ENCODE results near the gene IMMP2L.

The IMMP2L gene

GRCh38 chr7:111521660-111522059 is 40.6 kb downstream of the IMMP2L start:
- Histone ChIP-seq H4K20me1 (ENCODE audit: low read depth, low read length) (no peaks in the 10 kb centered on the region), H3K79me2 (ENCODE audit: insufficient read depth, low read length) (no peaks in the 10 kb centered on the region), H3K4me3 (ENCODE audit: insufficient read depth, low read length, poor library complexity, severe bottlenecking) (no peak overlapping the region)

GRCh38 chr7:111518264-111518663 is 44.0 kb downstream of the IMMP2L start:
- peaks cover 19% of the 10 kb centered on the region; the same call in 1 of the 2 replicates for H3K36me3 ChIP-seq (ENCODE audit: low read length)
- no peak overlapping the region for H3K4me3 ChIP-seq (ENCODE audit: insufficient read depth, low read length, poor library complexity, severe bottlenecking)
- H3F3A ChIP-seq (ENCODE audit: insufficient read depth): no peaks in the 10 kb centered on the region
- no peak overlapping the region for H2AFZ ChIP-seq (ENCODE audit: low read depth, low read length, severe bottlenecking)
- H4K20me1 ChIP-seq (ENCODE audit: low read depth, low read length): no peaks in the 10 kb centered on the region
- TF ChIP-seq, protein P1, sequence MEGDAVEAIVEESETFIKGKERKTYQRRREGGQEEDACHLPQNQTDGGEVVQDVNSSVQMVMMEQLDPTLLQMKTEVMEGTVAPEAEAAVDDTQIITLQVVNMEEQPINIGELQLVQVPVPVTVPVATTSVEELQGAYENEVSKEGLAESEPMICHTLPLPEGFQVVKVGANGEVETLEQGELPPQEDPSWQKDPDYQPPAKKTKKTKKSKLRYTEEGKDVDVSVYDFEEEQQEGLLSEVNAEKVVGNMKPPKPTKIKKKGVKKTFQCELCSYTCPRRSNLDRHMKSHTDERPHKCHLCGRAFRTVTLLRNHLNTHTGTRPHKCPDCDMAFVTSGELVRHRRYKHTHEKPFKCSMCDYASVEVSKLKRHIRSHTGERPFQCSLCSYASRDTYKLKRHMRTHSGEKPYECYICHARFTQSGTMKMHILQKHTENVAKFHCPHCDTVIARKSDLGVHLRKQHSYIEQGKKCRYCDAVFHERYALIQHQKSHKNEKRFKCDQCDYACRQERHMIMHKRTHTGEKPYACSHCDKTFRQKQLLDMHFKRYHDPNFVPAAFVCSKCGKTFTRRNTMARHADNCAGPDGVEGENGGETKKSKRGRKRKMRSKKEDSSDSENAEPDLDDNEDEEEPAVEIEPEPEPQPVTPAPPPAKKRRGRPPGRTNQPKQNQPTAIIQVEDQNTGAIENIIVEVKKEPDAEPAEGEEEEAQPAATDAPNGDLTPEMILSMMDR (IDR thresholded peaks at IDR 0.05; ENCODE audit: insufficient read depth, low read length, poor library complexity, severe bottlenecking): no peak
- TF ChIP-seq EZH2phosphoT487 (conservative IDR thresholded peaks at IDR 0.05; ENCODE audit: low read length): no peak
- H3K9me2 ChIP-seq (replicated peaks; ENCODE audit: insufficient read depth, low read length): no peaks in the 10 kb centered on the region
- H3K27me3 ChIP-seq (ENCODE audit: low read length): no peaks in the 10 kb centered on the region
- no peak overlapping the region for H3K9ac ChIP-seq (ENCODE audit: low read length)
- no peak overlapping the region for H3K4me2 ChIP-seq (ENCODE audit: low read depth, low read length, poor library complexity, severe bottlenecking)
- no peak overlapping the region for H3K27ac ChIP-seq (ENCODE audit: low read depth, low read length)
- H3K9me3 ChIP-seq (ENCODE audit: insufficient read depth, low read length): no peaks in the 10 kb centered on the region
- no peaks in the 10 kb centered on the region for H3K79me2 ChIP-seq (ENCODE audit: insufficient read depth, low read length)

More at GRCh38 chr7:111521660-111522059, 40.6 kb downstream of the IMMP2L start:
- H3K27me3 ChIP-seq (ENCODE audit: low read length): no peaks in the 10 kb centered on the region
- H3K9me3 ChIP-seq (ENCODE audit: insufficient read depth, low read length): no peaks in the 10 kb centered on the region
- H3K4me2 ChIP-seq (ENCODE audit: low read depth, low read length, poor library complexity, severe bottlenecking): no peak overlapping the region
- H3K9me2 ChIP-seq (replicated peaks; ENCODE audit: insufficient read depth, low read length): no peaks in the 10 kb centered on the region
- no peak overlapping the region for H2AFZ ChIP-seq (ENCODE audit: low read depth, low read length, severe bottlenecking)
- peaks cover 19% of the 10 kb centered on the region; the same call in 1 of the 2 replicates for H3K36me3 ChIP-seq (ENCODE audit: low read length)
- H3F3A ChIP-seq (ENCODE audit: insufficient read depth): no peaks in the 10 kb centered on the region
- TF ChIP-seq, protein P1 (IDR thresholded peaks at IDR 0.05; ENCODE audit: insufficient read depth, low read length, poor library complexity, severe bottlenecking): no peak
- no peak for TF ChIP-seq EZH2phosphoT487 (conservative IDR thresholded peaks at IDR 0.05; ENCODE audit: low read length)
- H3K9ac ChIP-seq (ENCODE audit: low read length): no peak overlapping the region
- H3K27ac ChIP-seq (ENCODE audit: low read depth, low read length): no peak overlapping the region

DNA sequence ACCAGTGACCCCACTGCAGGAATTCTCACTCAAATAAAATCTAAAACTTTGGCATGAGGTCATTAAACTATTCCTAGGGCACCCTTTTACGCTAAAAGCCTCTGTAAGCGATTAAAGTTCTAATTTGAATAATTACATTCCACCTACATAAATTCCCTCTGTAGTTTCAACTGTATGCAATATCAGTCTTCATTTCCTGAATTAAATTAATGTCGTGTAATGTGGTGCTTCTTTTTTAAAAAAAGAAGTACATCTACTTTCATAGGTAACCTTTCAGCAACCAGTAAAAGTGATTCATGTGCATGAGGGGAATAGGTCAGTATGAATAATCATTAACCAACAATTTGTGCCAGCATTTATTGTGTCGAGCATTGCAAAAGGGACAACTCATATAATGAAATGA is 44.7 kb downstream of the IMMP2L start:
- Histone ChIP-seq H3K4me3 (ENCODE audit: insufficient read depth, low read length, poor library complexity, severe bottlenecking) (no peak overlapping the region), H3K9me3 (ENCODE audit: insufficient read depth, low read length) (no peaks in the 10 kb centered on the region), H3K9me2 (replicated peaks; ENCODE audit: insufficient read depth, low read length) (no peaks in the 10 kb centered on the region), H3F3A (ENCODE audit: insufficient read depth) (no peaks in the 10 kb centered on the region), H3K4me2 (ENCODE audit: low read depth, low read length, poor library complexity, severe bottlenecking) (no peak overlapping the region), H3K79me2 (ENCODE audit: insufficient read depth, low read length) (no peaks in the 10 kb centered on the region), H3K9ac (ENCODE audit: low read length) (no peak overlapping the region), H3K36me3 (ENCODE audit: low read length) (peaks cover 19% of the 10 kb centered on the region; the same call in 1 of the 2 replicates), H3K27me3 (ENCODE audit: low read length) (no peaks in the 10 kb centered on the region), H2AFZ (ENCODE audit: low read depth, low read length, severe bottlenecking) (no peak overlapping the region), H4K20me1 (ENCODE audit: low read depth, low read length) (no peaks in the 10 kb centered on the region), H3K27ac (ENCODE audit: low read depth, low read length) (no peak overlapping the region)
- TF ChIP-seq, protein P1 (IDR thresholded peaks at IDR 0.05; ENCODE audit: insufficient read depth, low read length, poor library complexity, severe bottlenecking): no peak
- no peak for TF ChIP-seq EZH2phosphoT487 (conservative IDR thresholded peaks at IDR 0.05; ENCODE audit: low read length)

Data from SU-DHL-6 (cell line).